GM18526 (cell line): Measurements from ENCODE around the gene EPHA5.

Experiments
- POLR2A ChIP-seq: IDR thresholded peaks from 3 replicates; pipeline ENCODE4 v1.6.1; 2011; ENCODE audit not compliant: insufficient read length; ENCODE audit errors: extremely low read depth

Gene EPHA5

GRCh38 chr4:65353098-65353497, 317.2 kb downstream of the EPHA5 start:
- no peak for TF ChIP-seq POLR2A

DNA sequence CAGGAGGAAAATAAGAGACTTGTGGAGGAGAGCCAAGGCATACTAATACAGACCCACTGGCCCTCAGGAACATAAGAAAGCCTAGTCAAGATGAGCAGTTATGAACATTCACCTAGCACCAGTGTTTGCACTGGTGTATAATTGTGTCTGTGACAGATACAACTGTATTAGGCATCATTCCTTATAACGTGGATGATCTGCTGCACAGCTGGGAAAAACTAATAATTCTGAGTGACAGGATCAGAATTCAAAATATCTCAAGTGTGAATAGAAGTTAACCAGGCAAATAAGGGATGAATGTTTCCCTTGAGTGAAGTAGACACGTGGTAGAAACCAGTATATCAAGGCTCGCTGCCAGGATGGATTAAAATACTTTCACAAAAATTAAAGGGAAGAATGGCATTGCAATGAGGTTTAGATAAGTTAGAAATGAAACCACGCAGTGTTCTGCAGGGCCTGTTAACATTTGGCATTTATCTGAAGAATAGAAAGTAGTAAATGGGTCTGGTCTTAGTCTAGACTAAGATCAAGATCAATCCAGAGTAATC, 325.9 kb downstream of the EPHA5 start:
- no peak for TF ChIP-seq POLR2A

- TF ChIP-seq POLR2A = no peak
Measured at GRCh38 chr4:65343342-65343741, 326.9 kb downstream of the EPHA5 start.

GRCh38 chr4:65341557-65341956, 328.7 kb downstream of the EPHA5 start:
- no peak for TF ChIP-seq POLR2A

DNA sequence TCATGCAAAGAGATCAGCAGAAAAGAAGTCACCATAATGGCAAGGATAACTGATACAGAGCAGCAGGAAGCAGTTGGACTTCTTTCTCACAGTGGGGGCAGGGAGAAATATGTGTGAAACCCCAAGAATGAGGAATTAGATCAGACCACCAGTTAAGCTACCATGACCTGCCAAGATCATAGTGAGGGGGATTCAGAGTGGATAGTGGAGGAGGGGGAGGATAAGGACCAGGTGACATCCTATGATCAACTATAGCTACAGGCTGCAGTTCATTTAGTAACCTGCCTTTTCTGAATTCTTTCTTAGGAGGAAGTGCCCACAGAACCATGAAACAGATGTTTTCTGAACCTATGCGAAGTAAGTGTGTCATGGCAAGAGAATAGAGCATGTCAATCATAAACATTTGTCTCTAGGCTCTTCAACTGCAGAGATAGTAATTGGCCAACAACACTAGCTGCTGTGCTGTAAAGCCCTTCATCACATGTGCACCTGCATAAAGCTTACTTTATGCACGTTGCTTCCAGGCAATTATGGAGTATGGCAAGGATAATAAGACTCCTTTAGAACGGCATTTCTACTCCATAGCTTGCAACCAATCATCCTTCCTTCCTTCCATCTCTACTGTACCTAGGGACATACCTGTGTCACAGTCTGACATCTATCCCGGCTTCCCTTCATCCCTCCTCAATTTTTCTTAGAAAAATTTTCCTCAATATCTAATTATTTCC, 329.7 kb downstream of the EPHA5 start:
- TF ChIP-seq POLR2A = no peak

DNA sequence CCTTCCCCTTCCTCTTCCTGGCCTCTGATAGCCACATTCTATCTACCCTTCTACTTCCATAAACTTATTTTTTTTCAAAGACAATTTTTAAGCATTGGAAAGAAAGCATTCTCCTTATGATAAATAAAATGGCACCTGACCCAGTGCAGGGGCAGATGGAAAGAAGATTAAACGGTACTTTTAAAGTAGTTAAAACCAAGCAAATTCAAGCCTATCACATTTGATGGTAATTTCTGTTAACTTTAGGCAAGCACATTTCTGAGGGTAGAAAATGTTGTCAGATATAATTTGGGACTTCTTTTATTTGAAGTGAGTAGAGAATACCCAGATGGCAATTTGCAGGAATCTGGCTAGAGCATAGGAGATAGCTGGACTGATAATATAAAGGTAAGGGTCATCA, 332.9 kb downstream of the EPHA5 start:
- no peak for TF ChIP-seq POLR2A

DNA sequence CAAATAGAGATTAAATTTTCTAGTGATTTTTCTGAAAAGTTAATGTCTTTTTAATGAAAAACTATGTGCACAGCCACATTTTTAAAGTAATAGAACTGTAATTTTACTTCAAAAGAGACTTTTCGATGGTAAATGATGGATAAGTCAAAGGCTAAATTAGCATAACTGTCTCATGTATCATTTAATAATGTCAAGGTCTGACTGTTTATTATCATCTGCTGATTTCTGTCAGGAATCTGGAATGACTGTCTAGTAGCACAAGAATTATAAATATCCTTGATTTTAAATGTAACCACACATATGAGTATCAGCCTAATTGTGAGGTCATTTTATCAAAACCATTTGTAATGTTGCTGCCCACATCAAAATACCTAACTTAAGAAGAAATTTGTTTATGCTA, 333.8 kb downstream of the EPHA5 start:
- no peak for TF ChIP-seq POLR2A

DNA sequence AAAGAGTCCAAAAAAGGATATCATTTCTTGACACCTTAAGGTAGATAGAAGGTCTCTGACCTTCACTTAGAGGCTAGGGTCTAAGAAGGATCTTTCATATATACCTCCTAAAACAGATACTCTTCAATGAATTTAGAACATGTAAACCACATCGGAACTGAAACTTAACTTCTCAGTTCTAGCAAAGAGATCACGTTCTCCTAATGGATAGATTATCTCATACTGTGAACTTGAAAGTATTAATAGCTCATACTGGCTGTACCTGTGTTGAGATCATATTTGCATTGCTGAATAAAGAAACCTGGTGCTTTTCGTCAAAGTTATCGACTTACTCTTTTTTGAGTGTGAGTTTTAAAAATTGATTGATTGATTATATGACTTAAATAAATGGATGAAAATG, 353.8 kb downstream of the EPHA5 start:
- no peak for TF ChIP-seq POLR2A

DNA sequence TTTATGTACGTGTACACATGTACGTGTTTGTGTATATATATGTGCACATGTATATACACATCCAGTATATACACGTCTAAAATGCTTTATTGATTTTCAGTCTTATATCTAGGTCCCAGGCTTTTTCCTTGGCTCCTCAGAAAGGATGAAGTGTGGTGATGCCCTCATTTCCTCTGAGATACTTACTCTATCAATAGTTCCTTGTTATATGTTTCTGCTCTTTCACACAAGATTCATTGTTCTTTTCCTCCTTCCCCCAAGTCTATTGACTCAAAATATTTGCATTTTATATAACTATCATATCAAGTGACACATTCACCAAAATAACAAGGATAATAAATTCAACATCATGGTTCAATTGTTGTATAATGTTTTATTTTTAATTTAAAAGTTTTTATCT, 359.2 kb downstream of the EPHA5 start:
- no peak for TF ChIP-seq POLR2A

DNA sequence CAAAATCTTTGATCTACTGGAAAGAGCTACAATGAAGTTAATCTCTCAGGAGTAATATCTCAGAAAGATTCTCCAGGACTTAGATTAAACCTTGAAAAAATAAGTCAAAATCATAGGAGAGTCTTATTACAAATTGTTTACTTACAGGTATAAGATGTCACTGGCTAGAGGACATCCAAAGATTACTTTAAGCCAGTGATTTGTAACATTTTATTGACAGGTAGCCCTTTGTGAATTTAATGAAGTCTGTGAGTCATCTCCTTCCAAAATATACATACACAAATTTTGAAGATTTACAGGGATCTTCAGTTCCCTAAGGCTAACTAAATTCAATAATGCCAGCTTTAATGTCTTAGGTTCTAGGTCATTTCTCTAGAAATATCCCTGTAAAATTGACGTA, 359.7 kb downstream of the EPHA5 start:
- no peak for TF ChIP-seq POLR2A

DNA sequence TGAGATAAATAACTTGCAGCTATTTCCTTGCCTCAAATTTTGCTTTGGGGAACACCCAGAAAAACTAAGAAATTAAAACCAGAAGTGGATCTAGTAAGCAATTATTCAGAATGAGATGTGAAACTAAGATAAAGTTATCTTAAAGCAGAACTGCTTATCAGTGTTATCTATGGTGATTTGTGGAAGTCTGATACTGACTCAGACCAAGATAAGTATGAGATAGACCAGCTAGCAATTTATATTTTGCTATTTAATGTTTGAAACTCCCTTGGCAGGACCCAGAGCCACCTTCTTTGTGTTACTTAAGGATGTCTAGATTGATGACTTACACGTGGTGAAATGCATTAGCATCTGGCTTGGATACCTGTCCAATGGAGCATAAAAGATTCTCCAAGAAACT, 368.1 kb downstream of the EPHA5 start:
- TF ChIP-seq POLR2A = no peak

- TF ChIP-seq POLR2A = no peak
Measured at GRCh38 chr4:65296246-65296645, 374.0 kb downstream of the EPHA5 start.

DNA sequence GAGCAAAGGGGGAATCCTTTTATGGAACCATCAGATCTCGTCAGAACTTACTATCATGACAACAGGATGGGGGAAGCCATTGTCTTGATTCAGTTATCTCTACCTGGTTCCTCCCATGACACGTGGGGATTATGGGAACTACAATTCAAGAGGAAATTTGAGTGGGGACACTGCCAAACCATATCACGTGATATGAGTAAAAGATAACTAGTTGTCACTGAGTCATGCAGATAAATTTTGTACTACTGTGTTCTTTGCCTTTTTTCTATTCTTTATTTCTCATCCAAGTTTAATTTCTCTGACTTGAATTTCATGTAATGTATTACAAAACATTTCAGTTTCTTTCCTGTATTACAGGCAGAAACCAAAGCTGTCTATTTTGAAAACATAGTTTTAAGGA, 383.2 kb downstream of the EPHA5 start:
- TF ChIP-seq POLR2A = no peak
